Measurements from ENCODE around the gene TRAF3IP1.
"Not testable (repeated sequence)": the region's sequence is repeated elsewhere in the genome, so short reads cannot be mapped to it uniquely, and the experiment has no call there.

The TRAF3IP1 gene, protein sequence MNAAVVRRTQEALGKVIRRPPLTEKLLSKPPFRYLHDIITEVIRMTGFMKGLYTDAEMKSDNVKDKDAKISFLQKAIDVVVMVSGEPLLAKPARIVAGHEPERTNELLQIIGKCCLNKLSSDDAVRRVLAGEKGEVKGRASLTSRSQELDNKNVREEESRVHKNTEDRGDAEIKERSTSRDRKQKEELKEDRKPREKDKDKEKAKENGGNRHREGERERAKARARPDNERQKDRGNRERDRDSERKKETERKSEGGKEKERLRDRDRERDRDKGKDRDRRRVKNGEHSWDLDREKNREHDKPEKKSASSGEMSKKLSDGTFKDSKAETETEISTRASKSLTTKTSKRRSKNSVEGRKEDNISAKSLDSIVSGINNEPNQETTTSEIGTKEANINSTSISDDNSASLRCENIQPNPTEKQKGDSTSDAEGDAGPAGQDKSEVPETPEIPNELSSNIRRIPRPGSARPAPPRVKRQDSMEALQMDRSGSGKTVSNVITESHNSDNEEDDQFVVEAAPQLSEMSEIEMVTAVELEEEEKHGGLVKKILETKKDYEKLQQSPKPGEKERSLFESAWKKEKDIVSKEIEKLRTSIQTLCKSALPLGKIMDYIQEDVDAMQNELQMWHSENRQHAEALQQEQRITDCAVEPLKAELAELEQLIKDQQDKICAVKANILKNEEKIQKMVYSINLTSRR
- total RNA-seq: 3.0 to 13.3 (median 7.1) reads per million in 17 experiments

DNA sequence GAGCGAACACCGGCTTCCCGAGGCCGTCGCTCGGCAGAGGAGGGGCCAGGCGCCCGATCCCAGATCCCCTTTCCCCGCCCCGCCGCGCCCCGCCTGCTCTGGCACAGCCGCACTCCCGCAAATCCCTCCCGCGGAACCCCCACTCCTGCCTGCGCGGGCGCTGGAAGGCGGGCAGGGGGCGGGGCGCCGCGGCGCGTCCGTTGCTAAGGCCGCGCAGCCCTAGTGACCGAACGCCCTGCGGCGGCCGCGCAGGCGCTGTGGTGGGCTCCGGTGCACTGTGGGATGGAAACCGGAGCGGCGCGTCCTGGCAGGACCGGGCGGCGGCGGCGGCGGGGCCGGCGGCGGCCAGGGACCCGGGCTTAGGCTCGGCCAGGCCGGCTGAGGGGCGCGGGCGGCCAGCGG, at the start of gene TRAF3IP1:
TSS of gene TRAF3IP1 (plus strand) at position 273 of the 402 bp plus-strand sequence. CDS start 145 bp downstream, outside the sequence.
- peak; percentile 90 to 97 (median 94) for DNase-seq

DNA sequence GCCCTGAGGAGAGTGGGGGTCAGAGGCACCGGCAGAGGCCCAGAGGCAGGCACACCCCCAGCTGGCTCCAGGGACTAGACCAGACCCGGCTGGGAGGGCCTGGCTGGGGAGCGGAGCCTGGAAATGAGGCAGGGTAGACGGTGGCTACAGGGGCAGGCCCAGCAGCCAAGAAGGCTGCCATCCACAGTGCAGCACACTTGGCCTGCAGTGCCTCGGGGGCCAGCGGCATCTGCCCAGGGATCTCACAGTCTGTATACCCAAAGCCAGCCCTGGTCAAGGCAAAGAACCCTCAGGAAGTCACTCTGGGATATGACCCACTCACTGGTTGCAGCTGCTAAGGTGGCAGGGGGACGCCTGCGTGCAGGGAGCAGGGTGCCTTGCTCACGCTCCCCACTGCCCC, 49.7 kb upstream of the TRAF3IP1 start:
- no peak for DNase-seq

DNA sequence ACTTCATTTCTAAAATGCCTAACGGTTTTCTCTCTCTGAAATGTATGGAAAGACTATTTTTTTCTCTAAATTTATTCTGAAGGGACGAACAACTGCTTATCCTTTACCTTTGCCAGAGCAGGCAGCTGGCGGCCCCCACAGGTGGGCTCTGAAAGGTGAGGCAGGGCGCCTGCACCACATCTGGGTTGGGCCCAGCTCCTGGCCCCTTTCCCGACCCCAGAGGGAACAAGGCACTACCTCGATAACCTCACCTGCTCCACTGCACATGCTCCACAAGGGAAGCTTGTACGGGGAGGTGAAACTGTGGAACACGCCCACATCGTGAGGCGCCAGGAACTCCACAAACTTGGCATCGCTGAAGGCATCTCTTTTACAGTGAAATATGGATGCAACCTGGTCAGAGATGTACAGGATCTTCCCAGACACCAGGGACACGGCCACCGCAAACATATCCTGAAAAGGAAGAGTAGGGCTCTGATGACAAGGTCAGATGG, 49.2 kb upstream of the TRAF3IP1 start:
- no peak for DNase-seq

DNA sequence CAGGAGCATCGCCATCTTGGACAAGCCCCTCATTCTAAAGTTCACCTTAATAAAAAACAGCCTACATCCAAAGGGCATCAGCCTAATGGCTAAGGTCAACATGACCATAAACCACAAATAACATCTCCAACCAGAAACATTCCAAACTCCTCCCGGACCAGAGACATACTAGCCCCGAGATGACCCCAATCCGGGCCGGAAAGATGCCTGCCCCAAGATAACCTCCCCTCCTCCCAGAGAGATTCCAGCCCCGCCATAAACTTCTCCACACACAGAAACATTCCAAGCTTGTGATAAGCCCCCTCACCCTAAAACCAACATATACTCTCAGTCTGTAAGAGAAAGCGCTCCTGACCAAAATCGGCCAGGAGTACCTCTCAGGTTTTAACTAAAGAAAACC, 48.6 kb upstream of the TRAF3IP1 start:
- not testable (repeated sequence) for DNase-seq

DNA sequence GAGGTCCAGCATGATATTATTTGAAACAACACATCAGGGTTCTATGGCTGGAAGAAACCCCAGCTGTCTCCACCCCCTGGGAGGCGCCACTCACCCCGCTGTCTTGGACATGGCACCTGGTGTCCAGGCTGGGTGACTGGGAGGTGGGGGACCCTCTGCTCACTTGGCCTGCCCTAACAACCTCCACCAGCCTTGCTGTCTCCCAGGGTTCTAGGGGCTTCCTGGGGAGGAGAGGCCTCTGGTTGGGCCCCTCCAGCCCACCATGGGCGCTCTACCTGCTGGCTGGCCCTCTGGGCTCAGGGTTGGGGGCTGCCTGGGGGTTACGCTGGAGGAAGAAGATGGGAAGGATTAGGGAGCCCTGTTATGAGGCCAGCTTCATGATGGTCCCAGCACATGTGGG, 48.2 kb upstream of the TRAF3IP1 start:
- DNase-seq: no peak

DNA sequence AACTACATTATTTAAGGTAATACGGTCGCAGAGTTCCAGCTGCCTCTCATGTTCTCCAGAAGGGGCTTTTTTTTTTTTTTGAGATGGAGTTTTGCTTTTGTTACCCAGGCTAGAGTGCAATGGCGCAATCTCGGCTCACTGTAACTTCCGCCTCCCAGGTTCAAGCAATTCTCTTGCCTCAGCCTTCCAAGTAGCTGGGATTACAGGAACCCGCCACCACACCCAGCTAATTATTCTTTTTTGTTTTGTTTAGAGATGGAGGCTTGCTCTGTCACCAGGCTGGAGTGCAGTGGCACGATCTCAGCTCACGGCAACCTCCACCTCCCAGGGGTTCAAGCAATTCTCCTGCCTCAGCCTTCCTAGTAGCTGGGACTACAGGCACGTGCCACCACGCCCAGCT, 46.9 kb upstream of the TRAF3IP1 start:
- peak in 3 of 4 experiments; percentile 12 to 26 (median 20) for DNase-seq

DNA sequence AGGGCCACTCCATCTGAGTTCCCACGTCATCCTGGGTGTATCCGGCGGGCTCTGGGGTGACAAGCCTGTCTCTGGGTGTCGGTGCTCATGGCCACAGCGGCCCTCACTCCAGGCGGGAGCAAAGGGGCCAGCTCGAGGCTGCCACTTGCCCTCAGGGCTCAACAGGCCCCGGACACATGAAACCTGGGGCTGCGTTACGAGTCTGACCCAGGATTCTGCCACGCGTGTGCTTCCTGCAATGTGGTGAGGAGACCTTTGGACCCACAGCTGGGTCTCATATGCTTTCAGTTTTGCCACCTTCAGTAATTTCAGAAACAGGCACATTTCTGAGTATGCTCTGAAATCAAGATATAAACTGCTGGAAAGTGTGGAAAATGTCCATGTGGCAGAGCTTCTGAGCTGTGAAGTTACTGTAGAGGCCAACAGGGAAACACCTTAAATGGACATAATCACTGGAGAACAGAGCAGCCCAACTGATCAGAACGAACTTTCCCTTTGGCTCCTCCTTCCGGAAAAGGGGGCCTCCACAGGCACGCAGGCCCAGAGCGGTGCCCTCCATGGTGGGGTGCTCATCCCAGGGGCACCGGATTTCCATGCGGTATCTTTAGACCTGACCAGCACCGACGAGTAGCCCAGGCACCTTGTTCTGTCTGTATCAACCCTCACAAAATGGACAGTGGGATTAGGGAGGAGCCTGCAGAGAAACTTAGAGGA, 46.0 kb upstream of the TRAF3IP1 start:
- DNase-seq: no peak

DNA sequence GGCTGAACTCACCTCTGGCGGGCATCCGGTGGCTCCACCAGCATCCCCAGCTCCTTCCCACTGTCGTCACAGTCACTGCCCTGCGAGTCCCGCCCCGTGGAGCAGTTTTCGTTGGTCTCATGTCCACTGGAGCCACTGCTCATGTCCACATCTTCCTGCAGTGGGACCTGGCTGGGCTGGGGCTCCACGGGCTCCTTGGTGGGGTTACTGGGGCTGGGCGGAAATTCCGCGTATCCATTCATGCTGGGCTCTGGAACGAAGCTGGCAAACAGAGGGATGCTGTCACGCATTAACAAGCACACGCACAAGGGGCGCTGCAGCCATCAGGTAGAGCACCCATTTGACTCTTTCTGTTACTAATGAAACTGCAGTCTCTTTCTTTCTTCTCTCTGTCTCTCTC, 42.6 kb upstream of the TRAF3IP1 start:
- no peak for DNase-seq

DNA sequence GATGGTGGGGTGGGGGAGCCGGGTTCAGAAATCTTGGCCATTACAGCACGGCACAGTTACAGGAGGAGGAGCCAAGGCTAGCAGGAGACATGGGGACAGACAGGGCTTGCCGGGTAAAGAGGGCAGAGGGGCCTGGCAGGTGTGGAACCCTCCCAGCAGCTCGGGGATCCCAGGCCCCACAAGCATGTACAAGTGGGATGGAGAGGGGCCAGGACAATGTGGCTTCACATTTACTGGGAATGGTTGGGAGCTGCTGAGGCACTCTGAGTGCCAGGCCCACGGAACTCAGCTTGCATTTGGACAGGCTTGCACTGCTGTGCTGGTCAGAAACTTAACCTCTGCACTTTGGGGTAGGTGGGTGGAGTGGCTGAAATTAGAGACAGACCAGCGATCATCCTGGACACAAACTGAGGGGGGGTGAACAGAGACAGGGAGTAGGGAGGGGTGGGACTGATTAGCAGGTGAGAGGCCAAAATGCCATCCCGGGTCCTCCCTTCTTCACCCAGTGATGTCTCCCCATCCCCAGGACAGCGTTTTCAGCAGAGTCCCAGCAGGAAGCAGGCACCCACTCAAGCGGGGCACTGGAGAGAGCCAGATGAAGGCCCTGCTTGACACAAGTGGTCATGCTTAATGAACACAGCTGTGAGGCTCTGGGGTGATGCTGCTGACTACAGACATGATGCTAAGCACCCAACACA, 41.5 kb upstream of the TRAF3IP1 start:
- DNase-seq: no peak

DNA sequence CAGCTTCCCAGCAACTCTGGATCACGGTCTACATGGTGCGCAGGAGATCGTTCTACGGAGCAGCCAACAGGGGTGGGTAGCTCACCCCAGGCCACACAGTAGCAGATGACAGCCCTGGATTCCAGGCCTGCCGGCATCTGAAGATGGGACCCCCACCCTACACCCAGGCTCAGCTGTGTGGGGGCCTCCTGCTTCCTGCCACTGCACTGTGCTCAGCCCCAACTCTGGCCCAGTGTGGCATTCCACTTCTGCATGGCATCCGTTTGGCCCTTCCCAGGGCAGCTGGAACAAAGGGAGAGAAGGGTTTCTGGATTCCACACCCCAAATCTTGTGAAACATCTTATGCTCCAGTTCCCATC, 41.0 kb upstream of the TRAF3IP1 start:
- DNase-seq: no peak

DNA sequence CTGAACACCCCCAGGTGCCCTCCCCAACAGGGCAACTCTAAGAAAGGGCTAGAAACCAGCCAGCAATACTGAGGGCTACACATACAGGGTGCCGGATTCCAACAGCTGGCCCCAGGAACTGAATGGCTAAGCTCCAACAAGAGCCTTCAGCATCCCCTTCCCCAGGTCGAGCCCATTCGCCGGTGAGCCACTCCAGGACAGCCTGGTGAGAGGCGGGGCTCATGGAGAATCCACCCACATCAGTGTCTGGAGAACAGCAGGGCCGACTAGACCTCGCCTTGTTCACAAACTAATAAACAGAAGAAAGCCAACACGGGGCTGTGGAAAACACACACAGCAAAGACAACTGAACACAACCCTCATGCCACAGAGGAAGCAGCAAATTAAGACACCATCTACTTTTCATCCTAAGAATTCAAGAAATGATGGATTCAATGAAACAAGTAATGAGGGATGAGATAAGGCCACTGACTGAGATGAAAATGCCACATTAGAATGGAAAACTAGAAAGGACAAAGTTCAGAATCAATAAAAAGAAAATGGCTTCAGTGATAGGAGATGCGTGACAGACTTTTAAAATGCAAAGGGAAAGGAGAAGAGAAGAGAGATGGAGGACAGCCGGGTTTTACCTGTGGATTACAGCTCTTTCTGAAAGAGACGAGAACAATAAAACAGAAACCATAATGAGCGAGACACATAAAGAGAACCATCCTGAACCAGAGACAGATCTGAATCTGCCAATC, 40.1 kb upstream of the TRAF3IP1 start:
- DNase-seq: no peak

DNA sequence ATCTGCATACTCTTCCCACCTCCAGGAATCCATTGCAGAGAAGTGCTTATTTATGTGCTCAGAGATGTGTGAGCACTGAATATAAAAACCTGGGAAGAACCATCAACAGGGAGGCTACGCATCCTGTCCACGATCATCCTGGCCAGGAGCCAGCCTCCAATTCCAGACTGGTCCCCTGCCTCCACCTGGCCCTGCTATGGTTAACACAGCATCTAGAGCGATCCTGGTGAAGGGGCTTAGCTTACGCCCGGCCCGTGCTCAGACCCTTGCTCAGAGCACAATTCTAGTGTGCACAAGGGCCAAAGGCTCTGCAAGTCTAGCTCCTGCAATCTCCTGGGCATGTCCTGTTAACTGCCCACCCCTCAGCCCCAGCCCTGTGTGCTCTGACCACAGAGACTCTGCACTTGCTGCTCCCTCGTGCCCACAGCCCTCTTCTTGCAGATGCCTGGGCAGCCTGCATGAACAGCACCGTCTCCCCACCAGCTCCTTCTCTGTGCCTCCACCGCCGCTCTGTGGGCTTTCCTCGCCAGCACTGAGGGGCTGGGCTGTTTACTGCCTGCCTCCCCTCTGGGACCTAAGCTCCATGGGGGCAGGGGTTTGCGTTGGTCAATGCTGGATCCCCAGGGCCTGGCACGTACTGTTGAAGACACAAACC, 38.4 kb upstream of the TRAF3IP1 start:
- DNase-seq: no peak

DNA sequence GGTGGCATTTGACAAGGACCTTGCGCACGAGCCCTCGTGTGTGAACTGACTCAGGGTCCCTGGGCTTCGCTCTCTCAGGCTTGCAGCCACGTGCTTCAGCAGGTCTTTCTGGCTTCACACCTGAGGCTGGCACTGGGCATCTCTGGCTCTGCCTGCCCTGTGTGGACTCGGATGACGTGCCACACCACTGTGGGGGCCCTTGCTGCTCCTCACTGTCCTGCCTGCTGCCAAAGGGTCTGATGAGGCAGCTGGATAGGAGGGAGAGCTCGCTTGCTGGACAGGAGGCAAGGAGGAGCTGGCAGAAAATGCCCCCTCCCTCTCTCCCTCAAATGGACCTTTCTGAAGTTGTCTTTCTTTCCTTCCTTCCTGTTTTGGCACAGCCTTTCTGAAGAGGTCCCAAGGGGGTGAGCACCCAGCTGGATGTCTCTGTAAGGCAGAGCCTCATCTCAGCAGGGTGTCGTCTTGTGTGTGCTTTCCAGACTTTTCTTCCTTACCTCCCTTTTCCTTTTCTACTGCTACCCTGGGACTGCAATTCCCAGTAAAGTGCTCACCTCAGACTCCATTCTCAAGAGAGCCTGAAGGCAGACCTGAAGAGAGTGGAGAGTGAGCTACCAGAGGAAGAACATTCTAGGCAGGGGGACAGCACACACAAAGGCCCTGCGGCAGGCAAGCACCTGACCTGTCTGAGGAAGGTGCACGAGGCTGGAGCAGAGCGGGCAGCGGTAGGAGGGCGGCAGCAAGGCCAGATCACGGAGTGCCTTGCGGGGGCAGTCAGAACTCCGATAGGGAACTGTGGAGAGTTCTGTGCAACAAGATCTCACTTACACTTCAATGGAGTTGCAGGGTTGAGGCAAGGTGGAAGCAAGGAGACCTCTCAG, 37.2 kb upstream of the TRAF3IP1 start:
- no peak for DNase-seq

DNA sequence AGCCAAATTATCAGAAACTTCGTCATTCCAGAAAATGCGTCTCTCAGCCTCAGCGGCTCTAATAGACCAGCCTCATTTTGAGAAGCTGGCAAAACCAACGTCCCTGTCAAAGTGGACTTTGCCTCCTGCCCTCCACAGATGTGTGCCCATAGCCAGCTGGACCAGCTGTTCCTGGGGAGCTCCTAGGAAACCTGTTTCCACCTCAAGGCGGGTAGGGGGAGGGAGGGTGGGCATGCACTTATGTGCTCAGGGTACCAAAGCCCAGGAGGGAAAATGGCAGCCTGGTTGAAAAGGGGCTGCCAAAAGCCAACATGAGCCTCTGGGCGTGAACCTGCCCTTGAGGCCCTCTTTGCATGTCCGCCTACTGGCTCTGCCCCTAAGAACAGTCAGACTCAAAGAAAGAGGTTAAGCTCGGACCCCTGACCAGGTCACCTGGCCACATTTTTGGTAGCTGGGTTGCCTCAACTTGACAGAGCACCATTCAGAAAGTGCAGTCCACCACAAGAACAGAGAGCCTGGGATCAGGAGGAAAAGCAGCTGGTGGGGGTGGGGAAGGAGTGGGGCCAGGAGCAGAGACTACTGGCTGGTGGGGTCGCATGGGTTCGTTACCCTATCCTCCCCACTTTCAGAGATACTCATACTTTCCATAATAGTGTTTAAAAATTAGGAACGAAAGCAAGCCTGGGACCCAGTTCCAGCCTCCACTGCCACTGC, 35.4 kb upstream of the TRAF3IP1 start:
- DNase-seq: no peak

DNA sequence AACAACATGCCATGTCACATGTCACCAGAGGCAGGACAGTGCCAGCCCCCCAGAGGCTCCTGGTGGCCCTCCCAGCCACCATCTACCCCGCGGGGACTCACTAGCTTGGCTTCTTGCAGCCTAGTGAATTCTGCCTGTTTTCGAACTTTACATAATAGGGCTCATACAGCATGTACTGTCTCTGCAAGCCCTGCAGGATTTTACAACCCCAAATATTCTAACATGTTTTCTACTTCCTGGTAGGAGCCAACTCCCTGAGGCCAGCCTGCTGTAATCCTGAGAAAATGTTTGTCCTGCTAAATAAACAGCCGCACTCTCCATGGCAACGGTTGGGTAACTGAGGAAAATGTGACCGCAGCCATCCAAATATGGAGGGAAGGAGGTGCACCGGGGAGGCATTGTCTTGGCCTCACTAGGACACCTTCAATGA, 34.6 kb upstream of the TRAF3IP1 start:
- DNase-seq: peak in 2 of 4 experiments; percentile 10 to 22

DNA sequence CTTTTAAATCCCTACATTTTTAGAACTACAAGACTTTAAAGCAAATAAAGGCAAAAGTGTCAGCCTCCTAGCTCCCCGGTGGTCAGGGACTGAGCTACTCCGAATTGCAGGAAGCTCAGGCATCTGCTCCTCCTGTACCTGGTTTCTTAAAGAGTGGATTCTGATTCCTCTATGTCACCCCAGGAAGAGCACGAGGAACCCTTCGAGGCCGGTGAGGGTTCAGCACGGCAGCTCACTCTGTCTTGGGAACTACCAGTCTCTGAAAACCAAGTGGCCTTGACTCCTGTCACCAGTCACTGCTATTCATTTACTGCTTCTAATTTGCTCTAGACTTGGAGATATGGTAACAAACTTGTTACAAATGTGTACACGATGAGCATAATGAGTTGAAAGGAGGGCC, 34.2 kb upstream of the TRAF3IP1 start:
- no peak for DNase-seq

DNA sequence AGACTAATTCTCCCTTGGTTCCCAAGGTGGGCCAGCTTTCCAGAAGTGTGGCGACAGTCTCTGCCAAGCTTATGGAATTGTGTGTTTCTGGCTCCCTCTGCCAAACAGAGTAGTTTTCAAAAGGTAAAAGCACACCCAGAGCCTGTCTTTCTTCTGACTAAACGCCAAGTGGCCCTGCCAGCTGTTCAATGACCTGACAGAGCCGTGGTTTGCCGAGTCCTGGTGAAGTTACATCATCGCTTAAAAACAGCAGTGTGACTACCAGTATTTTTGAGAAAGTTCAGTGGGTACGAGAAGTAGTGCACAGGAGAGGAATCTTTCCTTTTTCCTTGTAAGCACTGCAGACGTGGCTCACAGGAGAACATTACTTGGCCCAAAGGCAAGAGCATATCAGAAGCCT, 33.8 kb upstream of the TRAF3IP1 start:
- DNase-seq: peak; percentile 9 to 36 (median 14)

DNA sequence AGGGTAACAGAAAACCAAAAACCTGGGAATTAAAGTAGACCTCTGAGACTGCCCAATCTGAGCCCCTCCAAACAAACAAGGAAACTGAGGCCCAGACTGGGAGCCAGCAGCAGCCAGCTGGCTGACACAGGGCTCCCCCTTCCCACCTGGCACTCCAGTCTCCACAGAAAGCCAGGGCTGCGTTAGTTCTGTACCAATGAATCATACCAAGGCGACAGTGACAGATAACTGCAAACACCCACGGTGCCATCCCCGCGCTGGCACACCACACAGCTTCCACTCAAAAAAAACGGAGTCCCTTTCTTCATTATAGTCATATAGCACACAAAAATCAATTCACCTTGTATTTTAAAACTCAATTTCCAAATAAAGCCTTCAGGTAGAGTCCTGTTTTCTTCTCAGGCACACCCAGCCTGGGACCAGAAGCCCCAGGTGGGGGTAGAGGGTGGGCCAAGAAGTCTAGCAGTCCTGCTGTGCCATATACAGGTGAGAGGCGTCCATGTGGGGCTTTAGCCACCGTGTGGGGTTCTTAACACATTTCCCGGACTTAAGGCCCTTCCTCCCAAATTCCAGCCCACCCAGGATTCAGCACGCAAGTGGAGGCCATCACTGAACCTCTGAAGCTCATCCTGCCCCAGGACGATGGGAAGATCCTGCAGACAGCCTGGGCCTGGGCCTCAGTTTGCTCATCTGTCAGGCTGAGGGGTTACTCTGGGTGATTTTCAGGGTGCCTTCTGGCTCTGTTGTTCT, 33.2 kb upstream of the TRAF3IP1 start:
- DNase-seq: peak in 3 of 4 experiments; percentile 7 to 31 (median 31)

Data from suppressor macrophage (primary cell).